Measurements from ENCODE around the gene DRP2.

DNA sequence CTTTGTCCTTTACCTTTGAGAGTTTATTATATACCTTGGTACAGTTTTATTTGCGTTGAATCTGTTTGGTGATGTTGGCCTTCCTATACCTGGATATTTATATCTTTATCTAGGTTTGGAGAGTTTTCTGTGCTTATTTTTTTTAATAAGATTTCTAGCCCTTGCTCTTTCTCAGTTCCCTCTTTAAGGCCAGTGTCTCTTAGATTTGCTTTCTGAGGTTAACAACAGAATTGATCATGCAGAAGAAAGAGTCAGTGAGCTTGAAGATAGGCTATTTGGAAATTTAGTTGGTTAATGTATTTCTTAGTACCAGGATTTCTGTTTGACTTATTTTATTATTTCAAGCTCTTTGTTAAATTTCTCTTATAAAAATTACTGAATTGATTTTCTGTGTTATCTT is 84.2 kb downstream of the DRP2 start:
- TF ChIP-seq, protein P1, sequence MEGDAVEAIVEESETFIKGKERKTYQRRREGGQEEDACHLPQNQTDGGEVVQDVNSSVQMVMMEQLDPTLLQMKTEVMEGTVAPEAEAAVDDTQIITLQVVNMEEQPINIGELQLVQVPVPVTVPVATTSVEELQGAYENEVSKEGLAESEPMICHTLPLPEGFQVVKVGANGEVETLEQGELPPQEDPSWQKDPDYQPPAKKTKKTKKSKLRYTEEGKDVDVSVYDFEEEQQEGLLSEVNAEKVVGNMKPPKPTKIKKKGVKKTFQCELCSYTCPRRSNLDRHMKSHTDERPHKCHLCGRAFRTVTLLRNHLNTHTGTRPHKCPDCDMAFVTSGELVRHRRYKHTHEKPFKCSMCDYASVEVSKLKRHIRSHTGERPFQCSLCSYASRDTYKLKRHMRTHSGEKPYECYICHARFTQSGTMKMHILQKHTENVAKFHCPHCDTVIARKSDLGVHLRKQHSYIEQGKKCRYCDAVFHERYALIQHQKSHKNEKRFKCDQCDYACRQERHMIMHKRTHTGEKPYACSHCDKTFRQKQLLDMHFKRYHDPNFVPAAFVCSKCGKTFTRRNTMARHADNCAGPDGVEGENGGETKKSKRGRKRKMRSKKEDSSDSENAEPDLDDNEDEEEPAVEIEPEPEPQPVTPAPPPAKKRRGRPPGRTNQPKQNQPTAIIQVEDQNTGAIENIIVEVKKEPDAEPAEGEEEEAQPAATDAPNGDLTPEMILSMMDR (IDR thresholded peaks at IDR 0.05), result no peak
- no peak for TF ChIP-seq POLR2A (IDR thresholded peaks at IDR 0.05)
